Globus pallidus (tissue), 1 donor: ENCODE data around the gene DCTD.

ENCODE experiments used
- DNase-seq: peaks from one replicate; pipeline ENCODE4 v3.0.0-alpha.2; 2015; ENCODE audit warnings: low spot score

Gene DCTD

GRCh38 chr4:182840108-182840507, 77.1 kb downstream of the DCTD start:
- DNase-seq = no peak
